ENCODE data around the gene MYRIP.

DNA sequence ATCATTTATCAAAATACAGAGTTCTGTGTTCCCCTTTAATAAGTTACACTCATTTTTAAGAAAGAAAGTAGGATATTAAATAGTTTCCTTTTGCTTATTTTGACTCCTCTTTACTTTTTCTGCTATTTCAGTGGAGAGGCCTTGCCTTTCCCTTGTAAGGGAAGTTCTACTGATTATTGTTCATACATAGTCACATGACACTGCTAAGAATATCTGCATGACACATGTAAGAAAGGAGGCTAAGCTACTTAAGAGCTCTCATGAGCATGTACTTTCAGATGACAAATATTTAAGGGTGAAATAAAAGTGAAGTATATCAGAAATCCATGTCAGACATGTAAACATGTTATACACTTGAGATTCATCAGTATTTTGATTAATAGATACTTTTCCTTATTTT is 39.0 kb downstream of the MYRIP start:
- no peak for TF ChIP-seq POLR2A (IDR thresholded peaks at IDR 0.05)
- TF ChIP-seq, protein P1, sequence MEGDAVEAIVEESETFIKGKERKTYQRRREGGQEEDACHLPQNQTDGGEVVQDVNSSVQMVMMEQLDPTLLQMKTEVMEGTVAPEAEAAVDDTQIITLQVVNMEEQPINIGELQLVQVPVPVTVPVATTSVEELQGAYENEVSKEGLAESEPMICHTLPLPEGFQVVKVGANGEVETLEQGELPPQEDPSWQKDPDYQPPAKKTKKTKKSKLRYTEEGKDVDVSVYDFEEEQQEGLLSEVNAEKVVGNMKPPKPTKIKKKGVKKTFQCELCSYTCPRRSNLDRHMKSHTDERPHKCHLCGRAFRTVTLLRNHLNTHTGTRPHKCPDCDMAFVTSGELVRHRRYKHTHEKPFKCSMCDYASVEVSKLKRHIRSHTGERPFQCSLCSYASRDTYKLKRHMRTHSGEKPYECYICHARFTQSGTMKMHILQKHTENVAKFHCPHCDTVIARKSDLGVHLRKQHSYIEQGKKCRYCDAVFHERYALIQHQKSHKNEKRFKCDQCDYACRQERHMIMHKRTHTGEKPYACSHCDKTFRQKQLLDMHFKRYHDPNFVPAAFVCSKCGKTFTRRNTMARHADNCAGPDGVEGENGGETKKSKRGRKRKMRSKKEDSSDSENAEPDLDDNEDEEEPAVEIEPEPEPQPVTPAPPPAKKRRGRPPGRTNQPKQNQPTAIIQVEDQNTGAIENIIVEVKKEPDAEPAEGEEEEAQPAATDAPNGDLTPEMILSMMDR (IDR thresholded peaks at IDR 0.05), result no peak

All from thyroid gland (tissue), 4 donors.